ENCODE measurements around the gene CAPZB.

CAPZB gene

GRCh38 chr1:19455353-19455752 lies 30.0 kb downstream of the CAPZB start:
- no peak for TF ChIP-seq FOXP2 (optimal IDR thresholded peaks at IDR 0.05; ENCODE audit: borderline replicate concordance, extremely low read depth, extremely low read length, insufficient read depth)

- TF ChIP-seq FOXP2 (optimal IDR thresholded peaks at IDR 0.05; ENCODE audit: borderline replicate concordance, extremely low read depth, extremely low read length, insufficient read depth) (no peak), TAF1 (IDR thresholded peaks at IDR 0.05; ENCODE audit: borderline replicate concordance, insufficient read depth, low read length) (no peak), SIN3A (IDR thresholded peaks at IDR 0.05; ENCODE audit: borderline replicate concordance, insufficient read depth, low read length) (no peak), POLR2AphosphoS5 (IDR thresholded peaks at IDR 0.05; ENCODE audit: low read depth, low read length) (no peak)
- TF ChIP-seq, protein P1, sequence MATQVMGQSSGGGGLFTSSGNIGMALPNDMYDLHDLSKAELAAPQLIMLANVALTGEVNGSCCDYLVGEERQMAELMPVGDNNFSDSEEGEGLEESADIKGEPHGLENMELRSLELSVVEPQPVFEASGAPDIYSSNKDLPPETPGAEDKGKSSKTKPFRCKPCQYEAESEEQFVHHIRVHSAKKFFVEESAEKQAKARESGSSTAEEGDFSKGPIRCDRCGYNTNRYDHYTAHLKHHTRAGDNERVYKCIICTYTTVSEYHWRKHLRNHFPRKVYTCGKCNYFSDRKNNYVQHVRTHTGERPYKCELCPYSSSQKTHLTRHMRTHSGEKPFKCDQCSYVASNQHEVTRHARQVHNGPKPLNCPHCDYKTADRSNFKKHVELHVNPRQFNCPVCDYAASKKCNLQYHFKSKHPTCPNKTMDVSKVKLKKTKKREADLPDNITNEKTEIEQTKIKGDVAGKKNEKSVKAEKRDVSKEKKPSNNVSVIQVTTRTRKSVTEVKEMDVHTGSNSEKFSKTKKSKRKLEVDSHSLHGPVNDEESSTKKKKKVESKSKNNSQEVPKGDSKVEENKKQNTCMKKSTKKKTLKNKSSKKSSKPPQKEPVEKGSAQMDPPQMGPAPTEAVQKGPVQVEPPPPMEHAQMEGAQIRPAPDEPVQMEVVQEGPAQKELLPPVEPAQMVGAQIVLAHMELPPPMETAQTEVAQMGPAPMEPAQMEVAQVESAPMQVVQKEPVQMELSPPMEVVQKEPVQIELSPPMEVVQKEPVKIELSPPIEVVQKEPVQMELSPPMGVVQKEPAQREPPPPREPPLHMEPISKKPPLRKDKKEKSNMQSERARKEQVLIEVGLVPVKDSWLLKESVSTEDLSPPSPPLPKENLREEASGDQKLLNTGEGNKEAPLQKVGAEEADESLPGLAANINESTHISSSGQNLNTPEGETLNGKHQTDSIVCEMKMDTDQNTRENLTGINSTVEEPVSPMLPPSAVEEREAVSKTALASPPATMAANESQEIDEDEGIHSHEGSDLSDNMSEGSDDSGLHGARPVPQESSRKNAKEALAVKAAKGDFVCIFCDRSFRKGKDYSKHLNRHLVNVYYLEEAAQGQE (IDR thresholded peaks at IDR 0.05; ENCODE audit: insufficient read depth in 1 of 2, low read depth in 2 of 2, low read length in 2 of 2): no peak
Observed at GRCh38 chr1:19454265-19455146, 30.8 kb downstream of the CAPZB start.

- TF ChIP-seq SIN3A (IDR thresholded peaks at IDR 0.05; ENCODE audit: borderline replicate concordance, insufficient read depth, low read length): no peak
- TF ChIP-seq FOXP2 (optimal IDR thresholded peaks at IDR 0.05; ENCODE audit: borderline replicate concordance, extremely low read depth, extremely low read length, insufficient read depth): no peak
- TF ChIP-seq, protein P1 (IDR thresholded peaks at IDR 0.05; ENCODE audit: insufficient read depth in 1 of 2, low read depth in 2 of 2, low read length in 2 of 2): no peak
- TF ChIP-seq TAF1 (IDR thresholded peaks at IDR 0.05; ENCODE audit: borderline replicate concordance, insufficient read depth, low read length): no peak
- TF ChIP-seq POLR2AphosphoS5 (IDR thresholded peaks at IDR 0.05; ENCODE audit: low read depth, low read length): no peak
Observed at GRCh38 chr1:19453741-19454201, 31.6 kb downstream of the CAPZB start.

- no peak for TF ChIP-seq POLR2AphosphoS5 (IDR thresholded peaks at IDR 0.05; ENCODE audit: low read depth, low read length)
- TF ChIP-seq, protein P1 (IDR thresholded peaks at IDR 0.05; ENCODE audit: insufficient read depth in 1 of 2, low read depth in 2 of 2, low read length in 2 of 2): no peak
Observed at GRCh38 chr1:19452221-19452663, 33.1 kb downstream of the CAPZB start.

DNA sequence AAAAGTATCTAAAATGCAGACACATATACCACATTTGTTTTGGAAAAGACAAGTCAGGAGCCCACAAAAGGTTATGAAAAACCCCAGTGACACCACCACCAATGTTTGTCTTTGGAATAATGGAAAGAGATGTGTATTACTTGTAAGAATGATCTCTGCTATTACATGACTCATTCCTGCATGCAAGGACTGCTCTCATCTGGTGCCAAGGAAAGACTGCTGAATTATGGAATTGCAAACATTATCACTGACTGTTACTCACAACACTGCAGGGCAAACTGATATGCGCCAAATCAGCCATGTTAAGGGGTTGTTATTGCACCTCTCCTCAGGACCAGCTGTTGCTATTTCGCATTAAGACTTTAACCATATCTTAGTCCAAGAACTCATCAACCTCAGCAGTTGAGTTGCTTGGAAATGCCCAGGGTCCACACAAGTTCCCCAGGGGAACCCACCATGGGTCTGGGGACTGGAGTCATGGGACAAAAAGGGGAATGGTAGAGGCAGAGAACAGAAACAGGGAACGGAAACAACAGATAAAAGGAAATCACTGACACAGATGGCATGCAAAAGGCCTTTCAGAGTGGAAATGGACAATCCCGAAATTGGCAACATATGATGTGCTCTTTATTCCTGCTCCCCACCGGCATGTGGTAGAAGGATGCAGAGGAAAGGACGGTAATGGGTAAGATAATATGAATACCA lies 34.4 kb downstream of the CAPZB start:
- no peak for TF ChIP-seq POLR2AphosphoS5 (IDR thresholded peaks at IDR 0.05; ENCODE audit: low read depth, low read length)
- no peak for TF ChIP-seq TAF1 (IDR thresholded peaks at IDR 0.05; ENCODE audit: borderline replicate concordance, insufficient read depth, low read length)
- no peak for TF ChIP-seq SIN3A (IDR thresholded peaks at IDR 0.05; ENCODE audit: borderline replicate concordance, insufficient read depth, low read length)
- TF ChIP-seq FOXP2 (optimal IDR thresholded peaks at IDR 0.05; ENCODE audit: borderline replicate concordance, extremely low read depth, extremely low read length, insufficient read depth): no peak
- TF ChIP-seq, protein P1 (IDR thresholded peaks at IDR 0.05; ENCODE audit: insufficient read depth in 1 of 2, low read depth in 2 of 2, low read length in 2 of 2): no peak
